Esophagus muscularis mucosa (tissue), 3 donors: Measurements from ENCODE around the gene CIB1.

Experiments used
- CTCF ChIP-seq, 3 experiments: fragments of 200-600 bp in 2 of 3; fragments of 450-650 bp in 1 of 3; sonication (generic) in 2 of 3; IDR thresholded peaks; one replicate each; pipeline ENCODE4 v1.5.1; 2017 to 2019; ENCODE audit warnings: antibody characterized with exemption in 3 of 3, mild to moderate bottlenecking in 2 of 3, moderate library complexity in 1 of 3
- POLR2A ChIP-seq: fragments of 450-650 bp; IDR thresholded peaks from one replicate; pipeline ENCODE4 v1.6.1; 2017; ENCODE audit warnings: antibody characterized with exemption, moderate library complexity, mild to moderate bottlenecking, low read depth
- POLR2AphosphoS5 ChIP-seq, 2 donors: sonication (generic); formaldehyde crosslinking; IDR thresholded peaks; one replicate each; pipeline ENCODE4 v1.6.1; 2017; ENCODE audit warnings: antibody characterized with exemption in 2 of 2

GRCh38 chr15:90230610-90231009 lies 3.1 kb downstream of the CIB1 start:
- TF ChIP-seq CTCF (IDR thresholded peaks at IDR 0.05): no peak
- no peak for TF ChIP-seq POLR2A
- no peak for TF ChIP-seq POLR2AphosphoS5 (IDR thresholded peaks at IDR 0.05)
